ENCODE results near the gene SERPINF2.

GRCh38 chr17:1726626-1727257 lies 15.9 kb upstream of the SERPINF2 start:
- TF ChIP-seq EZH2 (IDR thresholded peaks at IDR 0.05), result no peak
- TF ChIP-seq POLR2AphosphoS5 (IDR thresholded peaks at IDR 0.05; ENCODE audit: borderline replicate concordance, low read depth, low read length), result no peak
